ENCODE results near the gene EEFSEC. TPM values are rescaled to one million over a fixed set of nuclear protein-coding genes. Genes with fewer than 3 reads are reported as not detected.

Gene EEFSEC
- total and polyA plus RNA-seq, 7 experiments from 2014 or later: 17.3 to 31.4 (median 18.3) TPM

- H3K4me1 Mint-ChIP-seq: peaks cover 16 to 90% (median 86%) of the 10 kb centered on the region in 7 donors
- no peaks in the 10 kb centered on the region for H3K9me3 Mint-ChIP-seq
- H3K27ac Mint-ChIP-seq: peak overlapping the region in 8 of 9 donors; percentile 84 to 97 (median 88)
- H3K4me3 Mint-ChIP-seq: peak overlapping the region in 5 of 10 donors; percentile 34 to 66 (median 45)
- no peak for DNase-seq
- ChIA-PET CTCF (interaction anchor here (0.7 to 7.5 kb wide), 5 partner anchors 11 to 223 kb away, joined by 3 to 91 read pairs (median 3); no protein-coding TSS in a partner anchor), POLR2A (interaction anchor here (0.7 to 2.7 kb wide), 3 partner anchors 26 to 560 kb away, joined by 3 to 11 read pairs (median 3); no protein-coding TSS in a partner anchor)
- H3K9me3 ChIP-seq (ENCODE audit: control insufficient read depth in 2 of 3, low read length in 3 of 3): no peaks in the 10 kb centered on the region
- H3K27me3 ChIP-seq (ENCODE audit: control insufficient read depth in 2 of 2, insufficient read depth in 2 of 2, low read length in 2 of 2): no peaks in the 10 kb centered on the region
- no peaks in the 10 kb centered on the region for H3K27me3 Mint-ChIP-seq
- H3K4me1 ChIP-seq (ENCODE audit: control insufficient read depth in 2 of 2, insufficient read depth in 2 of 2, low read length in 2 of 2): peaks cover 9 to 85% of the 10 kb centered on the region in 2 donors
- ATAC-seq: no peak
- no peak overlapping the region for H3K4me3 ChIP-seq (ENCODE audit: low read length)
- intact Hi-C loops (cut with micrococcal nuclease): no loop called here
- peak overlapping the region; percentile 78 for H3K27ac ChIP-seq (ENCODE audit: low read depth, low read length)
- no peaks in the 10 kb centered on the region for H3K36me3 ChIP-seq (ENCODE audit: control insufficient read depth in 2 of 3, insufficient read depth in 3 of 3, low read length in 3 of 3)
- H3K36me3 Mint-ChIP-seq: peaks cover 0 to 15% (median 0%) of the 10 kb centered on the region in 5 donors
These were observed 165.1 kb downstream of the EEFSEC start for GRCh38 chr3:128318275-128318941.

- Mint-ChIP-seq H3K27ac (peak overlapping the region in 8 of 9 donors; percentile 84 to 97 (median 88)), H3K36me3 (peaks cover 0 to 15% (median 0%) of the 10 kb centered on the region in 5 donors), H3K9me3 (no peaks in the 10 kb centered on the region), H3K4me1 (peaks cover 14 to 84% (median 79%) of the 10 kb centered on the region in 7 donors), H3K27me3 (no peaks in the 10 kb centered on the region), H3K4me3 (peak overlapping the region in 3 of 10 donors; percentile 34 to 66 (median 63))
- no peaks in the 10 kb centered on the region for H3K9me3 ChIP-seq (ENCODE audit: control insufficient read depth in 2 of 3, low read length in 3 of 3)
- CTCF ChIA-PET: interaction anchor here (1.4 to 7.5 kb wide), 2 partner anchors 11 to 92 kb away, joined by 3 to 91 read pairs; no protein-coding TSS in a partner anchor
- intact Hi-C loops (cut with micrococcal nuclease): no loop called here
- no peaks in the 10 kb centered on the region for H3K36me3 ChIP-seq (ENCODE audit: control insufficient read depth in 2 of 3, insufficient read depth in 3 of 3, low read length in 3 of 3)
- POLR2A ChIA-PET: interaction anchor here (0.6 to 0.7 kb wide), 2 partner anchors 17 to 359 kb away, joined by 3 read pairs; no protein-coding TSS in a partner anchor
- H3K4me3 ChIP-seq (ENCODE audit: low read length): no peak overlapping the region
- H3K27me3 ChIP-seq (ENCODE audit: control insufficient read depth in 2 of 2, insufficient read depth in 2 of 2, low read length in 2 of 2): no peaks in the 10 kb centered on the region
- H3K27ac ChIP-seq (ENCODE audit: low read depth, low read length): peak overlapping the region; percentile 78
- no peak for ATAC-seq
- DNase-seq: no peak
- peaks cover 9 to 79% of the 10 kb centered on the region in 2 donors for H3K4me1 ChIP-seq (ENCODE audit: control insufficient read depth in 2 of 2, insufficient read depth in 2 of 2, low read length in 2 of 2)
These were observed 165.8 kb downstream of the EEFSEC start for GRCh38 chr3:128319107-128319506.

GRCh38 chr3:128319741-128320141 lies 166.5 kb downstream of the EEFSEC start:
- H3K27ac ChIP-seq (ENCODE audit: low read depth, low read length): peak overlapping the region; percentile 78
- Mint-ChIP-seq H3K4me3 (no peak overlapping the region), H3K9me3 (no peaks in the 10 kb centered on the region), H3K36me3 (peaks cover 0 to 15% (median 0%) of the 10 kb centered on the region in 5 donors), H3K27ac (peak overlapping the region in 8 of 9 donors; percentile 65 to 97 (median 86)), H3K4me1 (peaks cover 14 to 84% (median 76%) of the 10 kb centered on the region in 7 donors), H3K27me3 (no peaks in the 10 kb centered on the region)
- H3K9me3 ChIP-seq (ENCODE audit: control insufficient read depth in 2 of 3, low read length in 3 of 3): no peaks in the 10 kb centered on the region
- no peak overlapping the region for H3K4me3 ChIP-seq (ENCODE audit: low read length)
- no peak for ATAC-seq
- intact Hi-C loops (cut with micrococcal nuclease): loop anchor here (5.0 to 10.0 kb wide), 3 partner anchors 42 to 178 kb away; partner anchors contain the start of gene EEFSEC (in 1 of the 2)
- POLR2A ChIA-PET: interaction anchor here (0.6 to 1.8 kb wide), 2 partner anchors 8 to 18 kb away, joined by 3 to 4 read pairs; no protein-coding TSS in a partner anchor
- no peaks in the 10 kb centered on the region for H3K27me3 ChIP-seq (ENCODE audit: control insufficient read depth in 2 of 2, insufficient read depth in 2 of 2, low read length in 2 of 2)
- no peak for DNase-seq
- H3K4me1 ChIP-seq (ENCODE audit: control insufficient read depth in 2 of 2, insufficient read depth in 2 of 2, low read length in 2 of 2): peaks cover 9 to 73% of the 10 kb centered on the region in 2 donors
- CTCF ChIA-PET: interaction anchor here (1.0 to 7.5 kb wide), 4 partner anchors 12 to 209 kb away, joined by 3 to 91 read pairs (median 45); no protein-coding TSS in a partner anchor
- no peaks in the 10 kb centered on the region for H3K36me3 ChIP-seq (ENCODE audit: control insufficient read depth in 2 of 3, insufficient read depth in 3 of 3, low read length in 3 of 3)

- peak overlapping the region in 8 of 9 donors; percentile 81 to 97 (median 86) for H3K27ac Mint-ChIP-seq
These were observed 167.5 kb downstream of the EEFSEC start for GRCh38 chr3:128320551-128321340.

GRCh38 chr3:128321418-128321817 lies 168.1 kb downstream of the EEFSEC start:
- intact Hi-C loops (cut with micrococcal nuclease): loop anchor here (5.0 to 10.0 kb wide), 3 partner anchors 44 to 176 kb away; partner anchors contain the start of gene EEFSEC (in 1 of the 2)
- DNase-seq: no peak
- Mint-ChIP-seq H3K4me1 (peaks cover 16 to 84% (median 75%) of the 10 kb centered on the region in 7 donors), H3K9me3 (no peaks in the 10 kb centered on the region), H3K27me3 (no peaks in the 10 kb centered on the region), H3K27ac (peak overlapping the region in 8 of 9 donors; percentile 81 to 97 (median 86)), H3K36me3 (peaks cover 0 to 17% (median 0%) of the 10 kb centered on the region in 5 donors), H3K4me3 (peak overlapping the region in 1 of 10 donors; percentile 49)
- Histone ChIP-seq H3K36me3 (ENCODE audit: control insufficient read depth in 2 of 3, insufficient read depth in 3 of 3, low read length in 3 of 3) (no peaks in the 10 kb centered on the region), H3K27ac (ENCODE audit: low read depth, low read length) (peak overlapping the region; percentile 78), H3K27me3 (ENCODE audit: control insufficient read depth in 2 of 2, insufficient read depth in 2 of 2, low read length in 2 of 2) (no peaks in the 10 kb centered on the region), H3K4me1 (ENCODE audit: control insufficient read depth in 2 of 2, insufficient read depth in 2 of 2, low read length in 2 of 2) (peaks cover 9 to 60% of the 10 kb centered on the region in 2 donors), H3K9me3 (ENCODE audit: control insufficient read depth in 2 of 3, low read length in 3 of 3) (no peaks in the 10 kb centered on the region), H3K4me3 (ENCODE audit: low read length) (no peak overlapping the region)
- ChIA-PET CTCF (interaction anchor here (0.5 to 7.5 kb wide), 17 partner anchors 9 to 226 kb away, joined by 3 to 91 read pairs (median 4); no protein-coding TSS in a partner anchor), POLR2A (interaction anchor here (0.6 to 2.5 kb wide), 8 partner anchors 10 to 198 kb away, joined by 3 to 15 read pairs (median 3); partner anchors contain the start of gene RUVBL1)
- ATAC-seq: no peak

More at GRCh38 chr3:128320551-128321340, 167.5 kb downstream of the EEFSEC start:
- Mint-ChIP-seq H3K9me3 (no peaks in the 10 kb centered on the region), H3K4me3 (peak overlapping the region in 8 of 10 donors; percentile 12 to 63 (median 49)), H3K27me3 (no peaks in the 10 kb centered on the region), H3K4me1 (peaks cover 14 to 84% (median 75%) of the 10 kb centered on the region in 7 donors), H3K36me3 (peaks cover 0 to 17% (median 0%) of the 10 kb centered on the region in 5 donors)
- Histone ChIP-seq H3K4me3 (ENCODE audit: low read length) (no peak overlapping the region), H3K9me3 (ENCODE audit: control insufficient read depth in 2 of 3, low read length in 3 of 3) (no peaks in the 10 kb centered on the region), H3K36me3 (ENCODE audit: control insufficient read depth in 2 of 3, insufficient read depth in 3 of 3, low read length in 3 of 3) (no peaks in the 10 kb centered on the region), H3K4me1 (ENCODE audit: control insufficient read depth in 2 of 2, insufficient read depth in 2 of 2, low read length in 2 of 2) (peaks cover 9 to 63% of the 10 kb centered on the region in 2 donors), H3K27me3 (ENCODE audit: control insufficient read depth in 2 of 2, insufficient read depth in 2 of 2, low read length in 2 of 2) (no peaks in the 10 kb centered on the region), H3K27ac (ENCODE audit: low read depth, low read length) (peak overlapping the region; percentile 78)
- intact Hi-C loops (cut with micrococcal nuclease): loop anchor here (5.0 to 10.0 kb wide), 3 partner anchors 43 to 177 kb away; partner anchors contain the start of gene EEFSEC (in 1 of the 2)
- ATAC-seq: no peak
- ChIA-PET POLR2A (interaction anchor here (0.6 to 2.5 kb wide), 7 partner anchors 9 to 197 kb away, joined by 3 to 15 read pairs (median 3); partner anchors contain the start of gene RUVBL1), CTCF (interaction anchor here (1.0 to 7.5 kb wide), 7 partner anchors 8 to 225 kb away, joined by 3 to 91 read pairs (median 36); no protein-coding TSS in a partner anchor)
- DNase-seq: no peak
